ENCODE measurements around the gene ACTN4.

DNA sequence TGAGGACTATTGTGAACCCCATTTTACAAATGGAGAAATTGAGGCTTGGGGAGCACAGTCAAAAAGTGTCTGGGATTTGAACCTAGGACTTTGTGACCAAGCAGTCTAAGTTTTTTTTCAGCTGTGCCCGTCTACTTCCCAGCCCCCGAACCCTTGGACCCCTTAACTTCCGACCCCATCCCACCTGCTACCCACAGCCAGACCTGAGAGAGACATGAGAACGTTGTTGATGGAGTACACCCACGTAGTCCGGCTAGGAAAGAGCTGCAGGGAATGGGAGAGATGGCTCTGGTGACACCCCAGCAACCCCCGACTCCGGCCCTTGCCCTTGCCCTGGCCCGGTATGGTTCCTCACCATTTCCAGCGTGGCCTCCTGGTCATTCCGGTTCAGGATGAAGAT is 47.7 kb upstream of the ACTN4 start:
- TF ChIP-seq, protein P1, sequence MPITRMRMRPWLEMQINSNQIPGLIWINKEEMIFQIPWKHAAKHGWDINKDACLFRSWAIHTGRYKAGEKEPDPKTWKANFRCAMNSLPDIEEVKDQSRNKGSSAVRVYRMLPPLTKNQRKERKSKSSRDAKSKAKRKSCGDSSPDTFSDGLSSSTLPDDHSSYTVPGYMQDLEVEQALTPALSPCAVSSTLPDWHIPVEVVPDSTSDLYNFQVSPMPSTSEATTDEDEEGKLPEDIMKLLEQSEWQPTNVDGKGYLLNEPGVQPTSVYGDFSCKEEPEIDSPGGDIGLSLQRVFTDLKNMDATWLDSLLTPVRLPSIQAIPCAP (CRISPR knock-in tag; IDR thresholded peaks at IDR 0.05): no peak
- TF ChIP-seq MXD4 (CRISPR knock-in tag; IDR thresholded peaks at IDR 0.05; ENCODE audit: borderline replicate concordance) (no peak), SP1 (CRISPR knock-in tag; conservative IDR thresholded peaks at IDR 0.05) (no peak), TCF7 (CRISPR knock-in tag; IDR thresholded peaks at IDR 0.05; ENCODE audit: low read depth) (no peak)
- TF ChIP-seq, protein P2, sequence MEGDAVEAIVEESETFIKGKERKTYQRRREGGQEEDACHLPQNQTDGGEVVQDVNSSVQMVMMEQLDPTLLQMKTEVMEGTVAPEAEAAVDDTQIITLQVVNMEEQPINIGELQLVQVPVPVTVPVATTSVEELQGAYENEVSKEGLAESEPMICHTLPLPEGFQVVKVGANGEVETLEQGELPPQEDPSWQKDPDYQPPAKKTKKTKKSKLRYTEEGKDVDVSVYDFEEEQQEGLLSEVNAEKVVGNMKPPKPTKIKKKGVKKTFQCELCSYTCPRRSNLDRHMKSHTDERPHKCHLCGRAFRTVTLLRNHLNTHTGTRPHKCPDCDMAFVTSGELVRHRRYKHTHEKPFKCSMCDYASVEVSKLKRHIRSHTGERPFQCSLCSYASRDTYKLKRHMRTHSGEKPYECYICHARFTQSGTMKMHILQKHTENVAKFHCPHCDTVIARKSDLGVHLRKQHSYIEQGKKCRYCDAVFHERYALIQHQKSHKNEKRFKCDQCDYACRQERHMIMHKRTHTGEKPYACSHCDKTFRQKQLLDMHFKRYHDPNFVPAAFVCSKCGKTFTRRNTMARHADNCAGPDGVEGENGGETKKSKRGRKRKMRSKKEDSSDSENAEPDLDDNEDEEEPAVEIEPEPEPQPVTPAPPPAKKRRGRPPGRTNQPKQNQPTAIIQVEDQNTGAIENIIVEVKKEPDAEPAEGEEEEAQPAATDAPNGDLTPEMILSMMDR (IDR thresholded peaks at IDR 0.05): no peak
- TF ChIP-seq, protein P3, sequence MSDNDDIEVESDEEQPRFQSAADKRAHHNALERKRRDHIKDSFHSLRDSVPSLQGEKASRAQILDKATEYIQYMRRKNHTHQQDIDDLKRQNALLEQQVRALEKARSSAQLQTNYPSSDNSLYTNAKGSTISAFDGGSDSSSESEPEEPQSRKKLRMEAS (CRISPR knock-in tag; IDR thresholded peaks at IDR 0.05): no peak
- TF ChIP-seq, protein P4, sequence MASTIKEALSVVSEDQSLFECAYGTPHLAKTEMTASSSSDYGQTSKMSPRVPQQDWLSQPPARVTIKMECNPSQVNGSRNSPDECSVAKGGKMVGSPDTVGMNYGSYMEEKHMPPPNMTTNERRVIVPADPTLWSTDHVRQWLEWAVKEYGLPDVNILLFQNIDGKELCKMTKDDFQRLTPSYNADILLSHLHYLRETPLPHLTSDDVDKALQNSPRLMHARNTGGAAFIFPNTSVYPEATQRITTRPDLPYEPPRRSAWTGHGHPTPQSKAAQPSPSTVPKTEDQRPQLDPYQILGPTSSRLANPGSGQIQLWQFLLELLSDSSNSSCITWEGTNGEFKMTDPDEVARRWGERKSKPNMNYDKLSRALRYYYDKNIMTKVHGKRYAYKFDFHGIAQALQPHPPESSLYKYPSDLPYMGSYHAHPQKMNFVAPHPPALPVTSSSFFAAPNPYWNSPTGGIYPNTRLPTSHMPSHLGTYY (CRISPR knock-in tag; IDR thresholded peaks at IDR 0.05): no peak
- TF ChIP-seq, protein P5, sequence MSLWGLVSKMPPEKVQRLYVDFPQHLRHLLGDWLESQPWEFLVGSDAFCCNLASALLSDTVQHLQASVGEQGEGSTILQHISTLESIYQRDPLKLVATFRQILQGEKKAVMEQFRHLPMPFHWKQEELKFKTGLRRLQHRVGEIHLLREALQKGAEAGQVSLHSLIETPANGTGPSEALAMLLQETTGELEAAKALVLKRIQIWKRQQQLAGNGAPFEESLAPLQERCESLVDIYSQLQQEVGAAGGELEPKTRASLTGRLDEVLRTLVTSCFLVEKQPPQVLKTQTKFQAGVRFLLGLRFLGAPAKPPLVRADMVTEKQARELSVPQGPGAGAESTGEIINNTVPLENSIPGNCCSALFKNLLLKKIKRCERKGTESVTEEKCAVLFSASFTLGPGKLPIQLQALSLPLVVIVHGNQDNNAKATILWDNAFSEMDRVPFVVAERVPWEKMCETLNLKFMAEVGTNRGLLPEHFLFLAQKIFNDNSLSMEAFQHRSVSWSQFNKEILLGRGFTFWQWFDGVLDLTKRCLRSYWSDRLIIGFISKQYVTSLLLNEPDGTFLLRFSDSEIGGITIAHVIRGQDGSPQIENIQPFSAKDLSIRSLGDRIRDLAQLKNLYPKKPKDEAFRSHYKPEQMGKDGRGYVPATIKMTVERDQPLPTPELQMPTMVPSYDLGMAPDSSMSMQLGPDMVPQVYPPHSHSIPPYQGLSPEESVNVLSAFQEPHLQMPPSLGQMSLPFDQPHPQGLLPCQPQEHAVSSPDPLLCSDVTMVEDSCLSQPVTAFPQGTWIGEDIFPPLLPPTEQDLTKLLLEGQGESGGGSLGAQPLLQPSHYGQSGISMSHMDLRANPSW (CRISPR knock-in tag; conservative IDR thresholded peaks at IDR 0.05; ENCODE audit: low read depth): no peak
- TF ChIP-seq, protein P6, sequence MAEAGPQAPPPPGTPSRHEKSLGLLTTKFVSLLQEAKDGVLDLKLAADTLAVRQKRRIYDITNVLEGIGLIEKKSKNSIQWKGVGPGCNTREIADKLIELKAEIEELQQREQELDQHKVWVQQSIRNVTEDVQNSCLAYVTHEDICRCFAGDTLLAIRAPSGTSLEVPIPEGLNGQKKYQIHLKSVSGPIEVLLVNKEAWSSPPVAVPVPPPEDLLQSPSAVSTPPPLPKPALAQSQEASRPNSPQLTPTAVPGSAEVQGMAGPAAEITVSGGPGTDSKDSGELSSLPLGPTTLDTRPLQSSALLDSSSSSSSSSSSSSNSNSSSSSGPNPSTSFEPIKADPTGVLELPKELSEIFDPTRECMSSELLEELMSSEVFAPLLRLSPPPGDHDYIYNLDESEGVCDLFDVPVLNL (CRISPR knock-in tag; IDR thresholded peaks at IDR 0.05; ENCODE audit: borderline replicate concordance, low read depth): no peak
